Measurements from ENCODE around the gene PHLPP2.
"Not testable (repeated sequence)": the region's sequence is repeated elsewhere in the genome, so short reads cannot be mapped to it uniquely, and the experiment has no call there.

The PHLPP2 gene

GRCh38 chr16:71623597-71623996 is 100.9 kb downstream of the PHLPP2 start:
- no peak for DNase-seq (ENCODE audit: low spot score)

- peak; percentile 19 for DNase-seq (ENCODE audit: low spot score)
Observed at GRCh38 chr16:71622088-71622487, 102.4 kb downstream of the PHLPP2 start.

GRCh38 chr16:71618429-71618828 is 106.1 kb downstream of the PHLPP2 start:
- DNase-seq (ENCODE audit: low spot score): no peak

GRCh38 chr16:71614956-71615355 is 109.5 kb downstream of the PHLPP2 start:
- not testable (repeated sequence) for DNase-seq (ENCODE audit: low spot score)

- DNase-seq (ENCODE audit: low spot score): peak; percentile 72
Observed at GRCh38 chr16:71610936-71611871, 113.3 kb downstream of the PHLPP2 start.

- no peak for DNase-seq (ENCODE audit: low spot score)
Observed at GRCh38 chr16:71610447-71610846, 114.1 kb downstream of the PHLPP2 start.

GRCh38 chr16:71609066-71609465 is 115.4 kb downstream of the PHLPP2 start:
- DNase-seq (ENCODE audit: low spot score): no peak

- no peak for DNase-seq (ENCODE audit: low spot score)
Observed at GRCh38 chr16:71600822-71601221, 123.7 kb downstream of the PHLPP2 start.

- DNase-seq (ENCODE audit: low spot score): not testable (repeated sequence)
Observed at GRCh38 chr16:71598426-71598825, 126.1 kb downstream of the PHLPP2 start.

GRCh38 chr16:71595340-71595826 is 129.1 kb downstream of the PHLPP2 start:
- not testable (repeated sequence) for DNase-seq (ENCODE audit: low spot score)

Data from CD4-positive, alpha-beta T cell treated with Interleukin-2 at 100 ng/mL for 4 hours (primary cell).